Measurements from ENCODE around the gene ST6GALNAC5.
"Not testable (repeated sequence)": the region's sequence is repeated elsewhere in the genome, so short reads cannot be mapped to it uniquely, and the experiment has no call there.

The ST6GALNAC5 gene

DNA sequence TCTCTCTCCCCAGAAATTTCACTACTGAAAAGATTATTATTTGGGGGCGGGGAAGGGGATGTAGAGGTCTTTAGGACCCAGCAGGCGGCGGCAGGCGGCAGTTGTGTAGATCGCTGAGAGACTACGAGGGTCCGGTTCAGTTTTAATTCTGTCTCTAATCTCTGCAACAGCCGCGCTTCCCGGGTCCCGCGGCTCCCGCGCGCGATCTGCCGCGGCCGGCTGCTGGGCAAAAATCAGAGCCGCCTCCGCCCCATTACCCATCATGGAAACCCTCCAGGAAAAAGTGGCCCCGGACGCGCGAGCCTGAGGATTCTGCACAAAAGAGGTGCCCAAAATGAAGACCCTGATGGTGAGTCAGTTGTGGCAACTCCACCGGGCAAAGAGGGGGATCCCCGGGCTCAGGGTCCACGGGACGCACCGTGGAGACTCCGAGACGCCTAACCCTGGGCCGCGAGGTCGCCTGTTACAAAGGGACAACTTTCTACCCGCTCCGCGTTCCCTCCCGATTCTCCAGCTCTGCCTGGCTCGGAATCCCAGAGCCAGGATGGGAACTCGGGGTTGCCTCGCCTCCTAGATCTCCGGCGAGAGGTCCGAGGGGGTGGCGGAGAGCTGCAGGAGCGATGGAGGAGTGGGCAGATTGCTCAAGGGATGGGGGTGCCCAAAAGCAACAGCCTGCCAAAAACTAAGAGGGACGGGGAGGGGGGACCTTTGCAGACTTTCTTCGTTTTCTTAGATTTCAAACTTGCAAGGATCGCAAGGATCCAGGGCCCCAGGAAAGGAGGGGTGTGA, at the start of gene ST6GALNAC5:
TSS of gene ST6GALNAC5 (plus strand) at position 139 of the 789 bp plus-strand sequence.
- DNase-seq (ENCODE audit: low read depth in 2 of 2, low spot score in 1 of 2) = no peak

DNA sequence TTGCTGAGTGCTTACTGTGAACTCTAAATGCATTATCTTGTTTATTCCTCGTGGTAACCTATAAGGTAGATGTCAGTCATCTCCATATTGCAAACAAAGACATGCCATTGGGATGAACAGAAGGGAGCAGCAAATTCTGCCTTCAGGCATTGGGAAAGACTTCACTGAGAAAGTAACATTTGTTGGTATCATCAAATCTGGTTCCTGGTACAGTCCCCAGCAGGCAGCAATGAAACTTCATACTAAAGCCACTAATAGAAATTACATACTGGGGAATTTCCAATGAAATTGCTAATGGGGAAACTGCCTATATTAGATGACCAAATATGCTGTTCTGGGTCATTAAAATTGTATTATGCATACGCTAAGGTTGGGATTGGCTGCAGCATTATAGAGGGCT, 47.3 kb upstream of the ST6GALNAC5 start:
- no peak for DNase-seq (ENCODE audit: low read depth in 2 of 2, low spot score in 1 of 2)

DNA sequence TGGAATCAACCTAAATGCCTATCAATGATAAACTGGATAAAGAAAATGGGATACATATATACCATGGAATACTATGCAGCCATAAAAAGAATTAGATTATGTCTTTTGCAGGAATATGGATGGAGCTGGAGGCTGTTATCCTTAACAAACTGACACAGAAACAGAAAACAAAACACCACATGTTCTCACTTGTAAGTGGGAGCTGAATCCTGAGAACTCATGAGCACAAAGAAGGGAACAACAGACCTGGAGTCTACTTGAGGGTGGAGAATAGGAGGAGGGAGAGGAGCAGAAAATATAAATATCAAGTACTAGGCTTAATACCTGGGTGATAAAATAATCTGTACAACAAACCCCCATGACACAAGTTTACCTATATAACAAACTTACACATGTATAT, 44.3 kb upstream of the ST6GALNAC5 start:
- DNase-seq (ENCODE audit: low read depth in 2 of 2, low spot score in 1 of 2) = not testable (repeated sequence)

DNA sequence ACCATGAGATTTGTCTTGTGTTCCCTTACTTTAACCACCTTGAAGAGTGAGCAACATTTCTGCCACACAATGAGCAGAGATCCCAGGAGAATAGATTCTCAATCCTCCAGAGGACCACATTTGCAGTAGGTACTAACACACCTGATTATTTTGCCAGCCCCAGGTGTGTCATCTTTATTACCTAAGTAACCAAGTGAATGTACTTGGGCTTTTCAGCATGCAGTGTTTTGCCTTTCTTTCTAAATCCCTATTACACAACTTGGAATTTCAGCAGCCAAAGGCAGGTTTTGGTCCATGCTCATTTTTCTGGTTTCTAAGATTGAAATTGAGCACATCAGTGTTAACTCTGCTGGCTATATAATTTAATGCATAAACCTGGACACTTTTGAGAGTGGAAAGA, 43.2 kb upstream of the ST6GALNAC5 start:
- no peak for DNase-seq (ENCODE audit: low read depth in 2 of 2, low spot score in 1 of 2)

DNA sequence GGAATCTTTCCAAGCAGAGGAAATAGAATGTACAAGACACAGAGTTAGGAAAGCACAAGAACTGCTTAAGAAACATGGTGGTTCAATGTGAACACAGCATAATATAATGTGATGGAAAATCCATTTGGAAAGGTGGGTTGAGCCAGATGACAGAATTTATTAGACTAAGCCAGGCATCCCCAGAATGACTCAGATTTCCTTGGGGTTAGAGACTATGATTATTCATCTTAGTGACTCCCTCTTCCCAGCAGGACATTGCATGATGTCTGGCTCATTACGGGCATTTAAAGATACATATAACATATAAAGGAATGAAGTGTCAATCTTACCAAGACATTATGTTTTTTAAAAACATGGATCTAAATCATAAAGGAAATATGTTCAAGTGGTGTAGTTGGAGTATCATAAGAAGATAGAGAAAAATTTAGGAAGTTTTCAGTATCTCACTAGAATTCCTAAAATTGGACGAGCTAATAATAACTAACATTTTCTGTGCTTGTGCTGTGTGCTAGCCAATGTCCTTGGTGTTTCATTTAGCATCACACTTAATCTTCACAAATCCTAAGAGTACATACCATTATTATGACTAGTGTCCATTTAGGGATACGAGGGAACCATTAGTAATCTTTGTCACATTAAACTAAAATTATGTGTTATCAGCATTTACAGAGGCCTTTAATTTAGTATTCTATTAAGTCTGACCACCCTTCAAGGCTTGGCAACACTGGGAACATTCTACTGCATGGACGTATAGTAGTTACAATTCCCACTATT, 41.0 kb upstream of the ST6GALNAC5 start:
- no peak for DNase-seq (ENCODE audit: low read depth in 2 of 2, low spot score in 1 of 2)

DNA sequence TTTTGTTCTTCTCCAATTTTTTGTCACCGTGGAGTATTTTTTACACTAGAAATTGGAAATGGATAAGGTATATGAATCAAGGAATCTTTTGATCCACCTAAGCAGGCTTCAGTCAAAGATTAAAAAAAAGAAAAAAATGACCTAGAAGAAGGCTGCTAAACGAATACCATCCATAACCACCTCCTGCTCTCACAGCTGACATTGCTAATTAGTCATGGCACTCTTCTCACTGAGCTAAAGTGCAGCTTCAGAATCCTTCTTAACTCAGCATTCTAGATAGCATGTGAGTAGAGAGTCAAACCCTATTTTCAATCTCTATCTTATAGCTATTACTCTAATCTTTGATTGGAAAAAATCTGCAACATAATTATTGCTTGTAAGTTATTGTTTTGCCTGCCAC, 40.2 kb upstream of the ST6GALNAC5 start:
- no peak for DNase-seq (ENCODE audit: low read depth in 2 of 2, low spot score in 1 of 2)

DNA sequence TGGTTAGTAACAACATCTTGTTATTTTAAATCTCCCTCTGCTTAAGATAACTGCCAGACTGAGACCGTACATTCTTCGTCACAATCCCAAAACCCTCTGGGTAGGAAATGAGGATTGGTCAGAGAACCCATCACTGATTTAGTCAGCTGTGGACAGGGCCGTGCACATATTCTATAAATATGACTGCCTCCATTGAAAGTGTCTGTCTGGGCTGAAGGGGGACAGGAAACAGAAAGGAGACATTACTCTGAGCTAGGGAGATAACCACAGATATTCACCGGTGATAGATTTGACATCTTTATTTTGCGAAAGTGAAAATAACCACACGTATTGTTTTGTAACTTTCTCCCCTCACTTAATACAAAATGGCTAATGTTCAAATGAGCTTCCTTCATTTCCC, 36.9 kb upstream of the ST6GALNAC5 start:
- DNase-seq (ENCODE audit: low read depth in 2 of 2, low spot score in 1 of 2) = no peak

DNA sequence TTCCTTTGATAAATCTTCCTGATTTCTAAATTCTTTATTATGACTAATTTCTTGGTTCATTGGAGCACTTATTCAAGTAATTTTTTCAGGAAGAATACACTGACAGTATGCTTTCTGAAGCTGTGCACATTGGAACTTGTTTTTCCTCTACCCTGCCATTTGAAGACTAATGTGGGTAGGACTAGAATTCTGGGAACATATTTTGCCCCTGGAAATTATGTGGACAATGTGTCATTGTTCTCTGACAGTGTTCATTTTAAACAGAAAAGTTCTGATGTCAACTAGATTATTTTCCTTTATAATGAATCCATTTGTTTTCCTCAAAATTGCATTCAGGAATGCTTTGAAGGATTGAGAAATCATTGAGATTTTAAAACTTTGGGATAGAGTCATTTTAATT, 34.8 kb upstream of the ST6GALNAC5 start:
- no peak for DNase-seq (ENCODE audit: low read depth in 2 of 2, low spot score in 1 of 2)

DNA sequence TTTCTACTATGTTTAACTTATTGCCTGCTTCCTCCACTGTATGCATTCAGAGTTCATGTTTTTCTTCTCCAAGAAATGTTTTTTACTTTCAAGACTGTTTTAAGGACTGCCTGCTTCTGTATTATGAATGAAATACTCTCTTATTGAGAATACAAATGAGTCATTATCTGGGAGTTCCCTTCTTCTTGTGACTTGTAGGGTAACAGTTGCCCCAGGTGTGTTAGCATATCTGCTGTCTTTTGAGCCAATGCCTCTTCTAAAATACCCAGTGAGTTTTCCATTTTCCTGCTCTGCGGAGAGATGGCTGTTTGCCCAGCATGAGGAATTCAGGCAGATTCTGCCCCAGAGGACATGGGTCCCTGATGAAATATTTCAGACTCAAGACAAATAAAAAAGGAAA, 34.1 kb upstream of the ST6GALNAC5 start:
- DNase-seq (ENCODE audit: low read depth in 2 of 2, low spot score in 1 of 2) = no peak

DNA sequence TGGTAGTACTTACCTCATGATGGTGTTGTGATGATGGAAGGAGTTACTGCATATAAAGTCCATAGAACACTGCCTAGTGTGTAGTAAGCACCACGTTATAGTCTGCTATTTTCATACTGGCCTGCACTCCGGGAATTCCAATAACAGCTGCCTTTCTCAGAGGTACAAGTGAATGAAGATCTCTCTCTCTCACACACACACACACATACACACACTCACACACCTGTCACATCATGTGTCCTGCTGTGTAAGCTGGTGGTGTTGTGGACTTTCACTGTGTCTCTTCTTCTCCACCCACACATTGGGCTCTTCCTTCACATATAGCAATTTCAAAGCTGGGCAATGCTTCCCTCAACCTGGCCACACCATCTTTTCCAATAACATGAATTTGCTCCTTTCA, 33.4 kb upstream of the ST6GALNAC5 start:
- no peak for DNase-seq (ENCODE audit: low read depth in 2 of 2, low spot score in 1 of 2)

DNA sequence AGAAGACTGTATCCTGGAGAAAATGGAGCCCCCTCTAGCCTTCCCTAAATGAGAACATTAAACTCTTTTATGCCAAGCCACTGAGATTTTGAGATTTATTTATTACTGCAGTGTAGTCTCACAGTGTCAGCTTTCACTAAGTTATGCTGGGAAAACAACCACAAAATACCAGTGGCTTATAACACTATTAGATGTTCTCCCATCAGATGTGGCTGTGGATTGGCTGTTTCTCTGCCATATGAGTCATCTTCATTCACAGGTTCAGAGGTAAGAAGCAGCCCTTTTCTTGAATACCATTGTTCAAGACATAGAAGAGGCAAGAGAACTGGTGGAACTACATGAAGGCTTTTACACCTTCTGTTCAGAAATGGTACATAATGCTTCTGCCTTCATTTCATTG, 32.1 kb upstream of the ST6GALNAC5 start:
- DNase-seq (ENCODE audit: low read depth in 2 of 2, low spot score in 1 of 2) = no peak

DNA sequence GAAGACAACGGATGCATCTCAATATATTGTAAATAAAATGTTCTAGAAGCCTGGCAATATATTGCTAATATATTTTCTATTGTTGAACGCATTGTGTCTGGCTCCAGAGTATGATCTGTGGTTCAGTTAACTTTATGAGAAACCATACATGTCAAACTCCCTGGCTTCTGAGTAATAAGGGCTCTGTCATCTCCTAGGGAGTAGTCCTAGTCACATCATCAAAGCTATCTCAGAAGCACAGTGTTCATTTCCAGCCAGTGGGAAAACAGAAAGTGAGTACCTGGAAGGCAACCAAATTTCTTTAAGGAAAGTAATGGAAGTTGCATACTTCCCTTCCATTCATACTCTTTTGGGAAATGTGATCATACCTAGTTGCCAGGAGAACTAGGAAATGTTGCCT, 27.0 kb upstream of the ST6GALNAC5 start:
- DNase-seq (ENCODE audit: low read depth in 2 of 2, low spot score in 1 of 2) = no peak

DNA sequence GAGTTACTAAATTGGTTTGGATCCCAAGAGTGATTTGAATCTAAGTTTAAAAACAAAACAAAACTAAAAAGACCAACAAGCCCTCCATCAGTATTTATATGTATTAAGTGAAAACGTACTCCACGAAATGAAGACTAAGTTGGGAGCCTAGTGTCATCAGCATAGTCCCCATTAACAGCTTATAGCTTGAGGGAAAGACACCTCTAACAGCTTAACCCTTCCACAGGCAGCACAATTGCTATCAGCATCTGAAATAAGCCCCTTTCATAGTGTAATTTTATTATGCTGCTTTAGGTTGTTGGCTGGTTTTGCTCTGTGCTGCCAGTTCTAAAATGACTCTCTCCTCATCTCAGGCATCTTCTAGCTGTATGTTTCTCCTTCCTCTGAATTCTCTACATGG, 25.8 kb upstream of the ST6GALNAC5 start:
- no peak for DNase-seq (ENCODE audit: low read depth in 2 of 2, low spot score in 1 of 2)

DNA sequence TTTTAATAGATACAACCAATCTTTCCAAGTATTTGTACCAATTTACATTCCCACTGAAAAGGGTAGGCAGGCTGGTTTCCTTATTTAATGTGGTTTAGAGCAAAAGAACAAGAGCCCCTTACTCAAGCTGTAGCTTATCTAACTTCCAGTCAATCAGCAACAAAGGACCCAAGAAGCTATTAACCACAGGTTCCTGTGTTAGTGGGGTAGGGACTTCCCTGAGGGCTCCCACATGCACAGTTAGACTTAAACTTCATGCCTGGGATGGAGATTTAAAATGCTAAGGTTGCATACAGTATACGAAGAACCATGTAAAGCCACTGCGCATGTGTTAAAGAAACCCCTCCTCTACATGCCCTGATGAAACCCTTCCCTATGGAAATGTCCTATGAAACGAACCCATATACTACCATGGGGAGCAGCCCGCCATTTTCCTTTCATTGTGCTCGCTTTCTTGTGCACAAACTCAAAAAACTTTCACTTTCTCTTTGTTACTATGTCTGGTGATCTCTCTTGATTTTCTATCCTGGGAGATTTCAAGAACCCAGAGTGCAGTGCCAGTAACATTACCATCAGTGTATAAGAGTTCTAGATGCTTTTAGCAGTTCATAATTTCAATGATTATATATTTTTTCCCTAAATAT, 23.3 kb upstream of the ST6GALNAC5 start:
- no peak for DNase-seq (ENCODE audit: low read depth in 2 of 2, low spot score in 1 of 2)

DNA sequence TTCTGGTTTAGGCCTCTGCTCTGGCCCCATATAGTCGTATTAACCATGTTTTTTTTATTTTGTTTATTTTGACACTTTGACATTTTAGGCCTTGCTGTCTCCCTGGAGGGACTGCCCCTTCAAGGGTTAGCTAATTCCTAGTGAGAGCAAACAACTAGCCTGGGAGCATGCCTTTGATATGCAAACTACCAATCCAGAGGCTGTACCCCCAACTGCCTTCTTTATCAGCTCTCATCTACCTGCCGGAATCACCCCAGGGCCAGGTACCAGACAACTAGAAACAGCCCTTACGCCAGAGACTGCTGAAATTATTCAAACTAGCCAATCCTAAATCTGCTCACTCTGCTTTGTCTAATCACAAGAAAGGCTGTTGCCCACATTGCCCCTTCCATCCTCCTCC, 13.0 kb upstream of the ST6GALNAC5 start:
- DNase-seq (ENCODE audit: low read depth in 2 of 2, low spot score in 1 of 2) = no peak

DNA sequence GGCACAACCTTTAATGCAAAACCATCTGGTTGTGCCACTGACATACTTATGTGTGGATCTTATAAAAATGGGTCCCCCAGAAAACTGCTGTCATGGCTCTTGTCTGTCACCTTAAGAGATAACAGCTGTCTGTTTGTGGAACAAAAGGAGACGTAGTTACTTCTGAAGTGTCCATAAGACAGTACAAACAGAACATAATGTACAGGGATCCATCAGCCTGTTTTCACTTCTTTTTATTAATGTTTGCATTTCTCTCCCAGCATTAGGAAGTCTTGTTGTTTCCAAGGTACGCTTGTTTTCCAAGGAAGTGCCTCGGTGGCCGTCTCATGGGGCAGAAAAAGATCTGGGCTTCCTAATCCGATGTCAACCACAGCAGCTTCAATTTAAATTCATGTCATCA, 11.2 kb upstream of the ST6GALNAC5 start:
- no peak for DNase-seq (ENCODE audit: low read depth in 2 of 2, low spot score in 1 of 2)

DNA sequence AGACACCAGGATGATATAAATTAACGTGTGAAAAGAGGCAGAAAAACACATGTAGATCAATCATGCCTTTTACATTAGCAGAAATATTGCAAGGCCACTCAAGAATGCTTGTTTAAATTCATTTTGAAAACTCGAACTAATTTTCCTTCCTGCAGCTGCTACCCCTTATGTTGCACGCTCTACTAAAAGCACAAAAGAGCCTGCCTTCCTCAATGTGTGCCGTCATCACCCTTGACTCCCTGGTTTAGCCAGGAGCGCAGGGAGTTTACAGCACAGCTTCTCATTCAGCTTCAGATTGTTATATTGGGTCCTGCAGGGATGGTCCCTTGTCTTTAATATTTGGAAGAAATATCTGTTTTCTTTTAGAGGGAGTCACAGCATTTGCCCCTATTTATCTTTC, 10.1 kb upstream of the ST6GALNAC5 start:
- no peak for DNase-seq (ENCODE audit: low read depth in 2 of 2, low spot score in 1 of 2)

DNA sequence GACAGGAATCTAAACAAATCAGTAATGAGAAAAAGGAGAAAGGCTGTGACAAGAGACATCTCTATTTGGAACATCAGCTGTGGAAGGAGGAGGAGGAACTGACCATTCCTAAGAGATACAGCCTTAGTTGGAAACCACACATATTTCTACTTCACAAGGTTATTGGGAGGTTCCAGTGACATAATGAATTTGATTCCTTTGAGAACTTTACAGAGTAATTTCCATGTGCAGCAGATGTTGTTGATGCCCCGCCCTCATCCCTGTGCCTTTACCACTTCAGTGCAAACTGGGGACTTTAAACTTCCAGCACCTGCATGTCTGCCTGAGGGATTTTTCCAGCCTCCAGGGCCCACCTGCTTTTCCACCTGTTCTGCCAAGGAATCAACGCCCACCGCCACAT, 9.3 kb upstream of the ST6GALNAC5 start:
- no peak for DNase-seq (ENCODE audit: low read depth in 2 of 2, low spot score in 1 of 2)

DNA sequence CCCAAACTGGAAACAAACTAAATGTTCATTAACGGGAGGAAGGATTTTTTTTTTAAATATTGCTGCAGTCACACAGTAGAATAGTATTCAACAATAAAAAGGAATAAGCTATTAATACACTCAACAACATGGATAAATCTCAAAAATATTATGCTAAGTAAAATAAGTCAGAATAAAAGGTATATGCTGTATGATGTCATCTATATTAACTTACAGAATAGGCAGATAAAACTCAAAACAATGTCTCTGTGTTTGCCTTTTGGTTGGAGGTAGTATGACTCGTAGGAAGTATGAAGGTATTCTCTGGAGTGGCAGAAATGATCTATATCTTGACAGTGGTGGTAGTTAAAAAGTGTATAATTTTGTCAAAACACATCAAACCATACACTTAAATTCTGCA, 6.1 kb upstream of the ST6GALNAC5 start:
- DNase-seq (ENCODE audit: low read depth in 2 of 2, low spot score in 1 of 2) = no peak

DNA sequence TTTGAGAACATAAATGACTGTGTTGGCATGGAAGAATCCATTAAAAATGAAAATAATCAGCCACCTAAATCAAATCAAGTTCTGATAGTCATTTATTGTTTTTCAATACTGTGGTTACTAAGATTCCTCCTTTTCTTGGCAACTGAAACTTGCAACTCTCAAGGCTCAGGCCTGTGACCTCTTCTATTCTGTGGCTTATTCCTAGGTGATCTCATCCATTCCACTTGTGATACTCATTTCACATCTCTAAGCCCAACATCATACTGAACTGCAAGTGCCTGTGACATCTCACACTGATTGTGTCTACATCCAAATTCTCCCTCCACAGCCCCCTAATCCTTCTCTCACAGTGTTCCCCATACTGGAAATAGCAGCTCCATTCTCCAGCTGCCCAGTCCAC, 4.8 kb upstream of the ST6GALNAC5 start:
- DNase-seq (ENCODE audit: low read depth in 2 of 2, low spot score in 1 of 2) = no peak

DNA sequence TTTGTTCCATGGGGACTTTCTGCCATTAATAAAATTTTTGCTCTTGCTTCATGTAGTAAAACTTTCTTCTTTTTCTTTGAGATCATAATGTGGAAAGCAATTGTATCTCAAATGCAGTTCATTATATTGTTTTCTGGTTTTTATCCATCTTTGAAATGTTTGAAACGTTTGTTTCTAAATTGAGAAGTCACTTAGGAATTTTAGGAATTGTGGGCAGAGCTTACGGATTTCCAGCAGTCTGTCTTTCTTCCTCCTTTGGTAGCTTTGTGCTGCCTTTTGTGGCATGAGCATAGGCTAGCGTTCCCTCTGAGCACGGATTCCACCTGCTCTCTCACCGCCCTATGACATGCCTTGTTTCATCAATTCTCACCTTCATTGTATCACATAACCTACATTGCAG, 2.9 kb upstream of the ST6GALNAC5 start:
- DNase-seq (ENCODE audit: low read depth in 2 of 2, low spot score in 1 of 2) = no peak

DNA sequence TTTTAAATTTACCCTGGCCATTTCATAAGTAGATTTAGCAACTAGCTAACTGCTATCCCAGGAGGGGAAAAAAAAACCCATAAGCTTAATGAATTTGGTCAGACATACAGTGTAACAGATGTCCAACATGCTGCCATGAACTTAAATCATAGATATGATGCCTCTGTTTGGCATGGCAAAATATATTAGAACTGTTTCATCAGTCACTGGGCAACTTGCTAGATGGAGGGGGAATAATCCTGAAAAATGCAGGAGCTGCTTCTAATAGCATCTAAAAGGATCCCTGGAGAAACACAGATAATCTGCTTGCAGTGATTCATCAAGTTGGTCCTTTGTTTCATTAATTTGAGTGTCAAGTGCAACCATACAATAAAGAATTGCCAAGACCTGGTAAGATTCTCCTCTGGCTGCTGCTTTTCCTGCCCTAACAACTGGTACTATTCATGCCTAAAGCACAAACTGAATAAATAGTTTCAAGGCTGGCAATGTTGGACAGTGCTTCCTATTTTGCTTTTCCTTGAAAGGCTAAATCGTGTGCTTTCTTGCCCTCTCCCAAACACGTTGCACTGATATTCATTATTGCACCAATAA, 1.5 kb upstream of the ST6GALNAC5 start:
- DNase-seq (ENCODE audit: low read depth in 2 of 2, low spot score in 1 of 2) = no peak
